Neural progenitor cell (in vitro differentiated cells): ENCODE results near the gene IL36B. TPM values are rescaled to one million over a fixed set of nuclear protein-coding genes. Genes with fewer than 3 reads are reported as not detected.

Experiments
- DNase-seq: peaks from one replicate; pipeline ENCODE4 v3.0.0-alpha.2; 2016; ENCODE audit warnings: low spot score
- H2AFZ ChIP-seq: fragments of 200-600 bp; sonication (generic); replicated peaks from 2 replicates; pipeline ENCODE4 v1.6.1; 2016; ENCODE audit warnings: antibody characterized with exemption
- H3F3A ChIP-seq: fragments of 200-600 bp; sonication (generic); 2 replicates; pipeline ENCODE4 v1.6.1; 2016; ENCODE audit warnings: antibody characterized with exemption, low read depth
- H3K27ac ChIP-seq: fragments of 200-600 bp; sonication (generic); 2 replicates; pipeline ENCODE4 v1.5.1; 2016; ENCODE audit warnings: mild to moderate bottlenecking
- H3K27me3 ChIP-seq: fragments of 200-600 bp; sonication (generic); 2 replicates; pipeline ENCODE4 v1.6.1; 2016; ENCODE audit warnings: mild to moderate bottlenecking, moderate library complexity
- H3K36me3 ChIP-seq: fragments of 200-600 bp; sonication (generic); 2 replicates; pipeline ENCODE4 v1.5.1; 2016
- H3K4me1 ChIP-seq: fragments of 200-600 bp; sonication (generic); 2 replicates; pipeline ENCODE4 v1.6.1; 2016; ENCODE audit warnings: mixed run types
- H3K4me2 ChIP-seq: fragments of 200-600 bp; sonication (generic); 2 replicates; pipeline ENCODE4 v1.6.1; 2016
- H3K4me3 ChIP-seq: fragments of 200-600 bp; sonication (generic); 2 replicates; pipeline ENCODE4 v1.5.1; 2016
- H3K79me2 ChIP-seq: fragments of 200-600 bp; sonication (generic); 2 replicates; pipeline ENCODE4 v1.6.1; 2016; ENCODE audit warnings: low read depth
- H3K9ac ChIP-seq: fragments of 200-600 bp; sonication (generic); 2 replicates; pipeline ENCODE4 v1.6.1; 2016
- H3K9me3 ChIP-seq: fragments of 200-600 bp; sonication (generic); 2 replicates; pipeline ENCODE4 v1.5.1; 2016; ENCODE audit warnings: low read depth
- H4K20me1 ChIP-seq: fragments of 200-600 bp; sonication (generic); 2 replicates; pipeline ENCODE4 v1.6.1; 2016; ENCODE audit warnings: low read depth
- H3K27ac Mint-ChIP-seq: 3 replicates; pipeline ENCODE4 v1.8.0; 2021; ENCODE audit warnings: mixed read lengths
- H3K27me3 Mint-ChIP-seq: 2 replicates; pipeline ENCODE4 v1.8.0; 2022; ENCODE audit warnings: low read depth, mild to moderate bottlenecking, inconsistent platforms, moderate library complexity, mixed read lengths; ENCODE audit not compliant: insufficient read depth
- H3K36me3 Mint-ChIP-seq: 3 replicates; pipeline ENCODE4 v1.8.0; 2021; ENCODE audit warnings: mixed read lengths
- H3K4me1 Mint-ChIP-seq: 3 replicates; pipeline ENCODE4 v1.8.0; 2021; ENCODE audit warnings: mixed read lengths
- H3K4me3 Mint-ChIP-seq: 3 replicates; pipeline ENCODE4 v1.8.0; 2021; ENCODE audit warnings: mild to moderate bottlenecking, moderate library complexity, mixed read lengths
- H3K9me3 Mint-ChIP-seq: 3 replicates; pipeline ENCODE4 v1.8.0; 2020; ENCODE audit warnings: mixed read lengths
- EZH2 ChIP-seq: fragments of 200-600 bp; sonication (generic); IDR thresholded peaks from 2 replicates; pipeline ENCODE4 v1.6.1; 2017; ENCODE audit warnings: antibody characterized with exemption, mild to moderate bottlenecking, moderate library complexity
- EZH2phosphoT487 ChIP-seq: fragments of 200-600 bp; sonication (generic); IDR thresholded peaks from 2 replicates; pipeline ENCODE4 v1.6.1; 2017; ENCODE audit warnings: antibody characterized with exemption
- total RNA-seq: library from RNA; depleted of rRNA; stranded (reverse); fragments of >200 nt; gene quantifications from 2 replicates; pipeline ENCODE4 v1.2.3, GENCODE V29; 2015; ENCODE audit warnings: low replicate concordance
- TF ChIP-seq, protein P1 (sequence below): fragments of 200-600 bp; sonication (generic); IDR thresholded peaks from 2 replicates; pipeline ENCODE4 v1.5.1; 2017; ENCODE audit warnings: antibody characterized with exemption, mild to moderate bottlenecking

IL36B gene
- total RNA-seq, 1 donor from 2014 or later, result not detected

DNA sequence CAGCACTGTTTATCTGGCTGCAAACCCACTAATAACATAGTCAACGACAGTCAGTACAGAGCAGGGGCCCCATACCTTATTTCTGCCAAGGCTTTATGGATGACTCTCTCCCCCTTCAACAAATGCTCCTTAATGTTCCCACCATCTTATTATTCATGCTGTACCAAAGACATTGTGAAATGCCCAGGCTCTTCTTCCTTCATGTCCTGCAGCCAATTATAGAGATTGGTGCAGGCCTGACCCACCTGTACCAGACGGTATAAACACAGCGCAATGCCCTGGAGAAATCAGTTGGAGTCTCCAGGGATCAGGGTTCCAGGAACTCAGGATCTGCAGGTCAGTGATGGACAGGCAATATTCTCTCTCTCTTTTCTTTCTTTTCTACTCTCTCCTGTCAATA, 15.0 kb upstream of the IL36B start, which contains the start of gene IL1F10:
Gene IL1F10 (plus strand): TSS at position 290 of the 400 bp plus-strand sequence. CDS start 4,769 bp downstream, outside the sequence.
- H3K79me2 ChIP-seq, result no peaks in the 10 kb centered on the region
- Mint-ChIP-seq H3K27me3 (peaks cover 9% of the 10 kb centered on the region), H3K4me3 (no peak within 1 kb of the TSS), H3K27ac (no peak within 1 kb of the TSS), H3K9me3 (peaks cover 3% of the 10 kb centered on the region), H3K4me1 (no peaks in the 10 kb centered on the region), H3K36me3 (no peaks in the 10 kb centered on the region)
- no peak for DNase-seq
- no peak within 1 kb of the TSS for H3K4me2 ChIP-seq
- no peak within 1 kb of the TSS for H2AFZ ChIP-seq
- no peaks in the 10 kb centered on the region for H3F3A ChIP-seq
- TF ChIP-seq EZH2phosphoT487, result no peak
- TF ChIP-seq, protein P1, sequence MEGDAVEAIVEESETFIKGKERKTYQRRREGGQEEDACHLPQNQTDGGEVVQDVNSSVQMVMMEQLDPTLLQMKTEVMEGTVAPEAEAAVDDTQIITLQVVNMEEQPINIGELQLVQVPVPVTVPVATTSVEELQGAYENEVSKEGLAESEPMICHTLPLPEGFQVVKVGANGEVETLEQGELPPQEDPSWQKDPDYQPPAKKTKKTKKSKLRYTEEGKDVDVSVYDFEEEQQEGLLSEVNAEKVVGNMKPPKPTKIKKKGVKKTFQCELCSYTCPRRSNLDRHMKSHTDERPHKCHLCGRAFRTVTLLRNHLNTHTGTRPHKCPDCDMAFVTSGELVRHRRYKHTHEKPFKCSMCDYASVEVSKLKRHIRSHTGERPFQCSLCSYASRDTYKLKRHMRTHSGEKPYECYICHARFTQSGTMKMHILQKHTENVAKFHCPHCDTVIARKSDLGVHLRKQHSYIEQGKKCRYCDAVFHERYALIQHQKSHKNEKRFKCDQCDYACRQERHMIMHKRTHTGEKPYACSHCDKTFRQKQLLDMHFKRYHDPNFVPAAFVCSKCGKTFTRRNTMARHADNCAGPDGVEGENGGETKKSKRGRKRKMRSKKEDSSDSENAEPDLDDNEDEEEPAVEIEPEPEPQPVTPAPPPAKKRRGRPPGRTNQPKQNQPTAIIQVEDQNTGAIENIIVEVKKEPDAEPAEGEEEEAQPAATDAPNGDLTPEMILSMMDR, result no peak
- TF ChIP-seq EZH2, result no peak
- H3K4me1 ChIP-seq, result no peaks in the 10 kb centered on the region
- H3K9ac ChIP-seq, result no peak within 1 kb of the TSS
- H4K20me1 ChIP-seq, result no peaks in the 10 kb centered on the region
- no peak within 1 kb of the TSS for H3K4me3 ChIP-seq
- H3K36me3 ChIP-seq, result no peaks in the 10 kb centered on the region
- H3K9me3 ChIP-seq, result no peaks in the 10 kb centered on the region
- no peaks in the 10 kb centered on the region for H3K27me3 ChIP-seq
- no peak within 1 kb of the TSS for H3K27ac ChIP-seq

DNA sequence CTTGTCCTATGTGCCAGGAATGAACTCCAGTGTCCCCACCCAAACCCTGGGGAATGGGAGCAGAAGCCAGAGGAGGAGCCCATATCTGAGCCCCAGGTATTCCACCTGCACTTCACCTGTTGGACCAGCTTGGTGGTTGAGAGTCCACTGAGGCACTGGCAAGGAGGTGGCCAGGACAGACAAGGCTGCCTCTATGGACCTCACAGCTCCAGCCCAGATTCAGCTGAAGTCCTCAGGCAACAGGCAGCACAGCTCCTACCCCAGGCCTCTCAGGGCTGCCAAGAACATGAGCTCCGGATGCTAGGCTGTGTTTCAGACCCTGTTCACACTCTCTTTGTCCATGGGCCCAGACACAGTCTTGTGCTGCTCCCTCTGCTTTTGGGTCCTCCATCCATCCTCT, 12.2 kb upstream of the IL36B start:
- H3K9me3 Mint-ChIP-seq, result peaks cover 3% of the 10 kb centered on the region
- peaks cover 10% of the 10 kb centered on the region for H3K27me3 Mint-ChIP-seq
- H3K4me3 ChIP-seq, result no peak overlapping the region
- H3K4me3 Mint-ChIP-seq, result no peak overlapping the region
- no peaks in the 10 kb centered on the region for H3K79me2 ChIP-seq
- H3K9ac ChIP-seq, result no peak overlapping the region
- peaks cover 12% of the 10 kb centered on the region for H3K4me1 Mint-ChIP-seq
- no peaks in the 10 kb centered on the region for H3K27me3 ChIP-seq
- H3K36me3 ChIP-seq, result no peaks in the 10 kb centered on the region
- no peak overlapping the region for H2AFZ ChIP-seq
- no peak overlapping the region for H3K27ac Mint-ChIP-seq
- no peaks in the 10 kb centered on the region for H3F3A ChIP-seq
- no peaks in the 10 kb centered on the region for H3K9me3 ChIP-seq
- H3K4me1 ChIP-seq, result no peaks in the 10 kb centered on the region
- no peak for TF ChIP-seq EZH2
- no peak for TF ChIP-seq EZH2phosphoT487
- TF ChIP-seq, protein P1, result no peak
- H3K4me2 ChIP-seq, result no peak overlapping the region
- no peaks in the 10 kb centered on the region for H3K36me3 Mint-ChIP-seq
- DNase-seq, result no peak
- H3K27ac ChIP-seq, result no peak overlapping the region
- H4K20me1 ChIP-seq, result no peaks in the 10 kb centered on the region

DNA sequence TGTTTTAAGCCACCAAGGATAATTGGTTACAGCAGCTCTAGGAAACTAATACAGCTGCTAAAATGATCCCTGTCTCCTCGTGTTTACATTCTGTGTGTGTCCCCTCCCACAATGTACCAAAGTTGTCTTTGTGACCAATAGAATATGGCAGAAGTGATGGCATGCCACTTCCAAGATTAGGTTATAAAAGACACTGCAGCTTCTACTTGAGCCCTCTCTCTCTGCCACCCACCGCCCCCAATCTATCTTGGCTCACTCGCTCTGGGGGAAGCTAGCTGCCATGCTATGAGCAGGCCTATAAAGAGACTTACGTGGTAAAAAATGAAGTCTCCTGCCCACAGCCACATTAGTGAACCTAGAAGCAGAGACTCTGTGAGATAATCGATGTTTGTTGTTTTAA, 11.6 kb upstream of the IL36B start:
- H3F3A ChIP-seq, result no peaks in the 10 kb centered on the region
- DNase-seq, result no peak
- Mint-ChIP-seq H3K36me3 (no peaks in the 10 kb centered on the region), H3K4me1 (peaks cover 12% of the 10 kb centered on the region), H3K27ac (no peak overlapping the region), H3K9me3 (peaks cover 3% of the 10 kb centered on the region), H3K27me3 (peaks cover 9% of the 10 kb centered on the region), H3K4me3 (no peak overlapping the region)
- H3K4me2 ChIP-seq, result no peak overlapping the region
- no peak overlapping the region for H3K4me3 ChIP-seq
- H2AFZ ChIP-seq, result no peak overlapping the region
- no peaks in the 10 kb centered on the region for H3K4me1 ChIP-seq
- H4K20me1 ChIP-seq, result no peaks in the 10 kb centered on the region
- H3K79me2 ChIP-seq, result no peaks in the 10 kb centered on the region
- no peak overlapping the region for H3K9ac ChIP-seq
- no peaks in the 10 kb centered on the region for H3K27me3 ChIP-seq
- no peaks in the 10 kb centered on the region for H3K36me3 ChIP-seq
- H3K9me3 ChIP-seq, result no peaks in the 10 kb centered on the region
- H3K27ac ChIP-seq, result no peak overlapping the region
- TF ChIP-seq EZH2, result no peak
- TF ChIP-seq, protein P1, result no peak
- TF ChIP-seq EZH2phosphoT487, result no peak
